Ovary (tissue), 9 donors: ENCODE results near the gene RGP1. TPM values are rescaled to one million over a fixed set of nuclear protein-coding genes. Genes with fewer than 3 reads are reported as not detected.
A peak's percentile ranks its signal among the peaks of the same experiment; 100 is the strongest.

Experiments used
- DNase-seq, 5 donors: peaks; one replicate each; pipeline ENCODE4 v3.0.0-alpha.2; 2019 to 2020
- H3K27ac ChIP-seq, 2 donors: fragments of 200-600 bp; one replicate each; pipeline versions ENCODE4 v1.5.1 to v1.8.0; 2019 to 2022
- H3K27me3 ChIP-seq: fragments of 200-600 bp; one replicate; pipeline ENCODE4 v1.8.0; 2022
- H3K36me3 ChIP-seq: fragments of 200-600 bp; sonication (generic); one replicate; pipeline ENCODE4 v1.5.1; 2019
- H3K4me1 ChIP-seq: one replicate; pipeline ENCODE4 v1.8.1; 2013; ENCODE audit warnings: mild to moderate bottlenecking, moderate library complexity; ENCODE audit not compliant: insufficient read depth
- H3K4me3 ChIP-seq: fragments of 200-600 bp; sonication (generic); one replicate; pipeline ENCODE4 v1.5.1; 2017
- H3K9me3 ChIP-seq, 2 donors: fragments of 200-600 bp in 1 of 2; sonication (generic) in 1 of 2; one replicate each; pipeline versions ENCODE4 v1.5.1 to v1.8.1; 2013 to 2019; ENCODE audit warnings: mild to moderate bottlenecking in 1 of 2, moderate library complexity in 1 of 2
- EP300 ChIP-seq: sonication (generic); formaldehyde crosslinking; IDR thresholded peaks from one replicate; pipeline ENCODE4 v1.6.1; 2017; ENCODE audit warnings: antibody characterized with exemption
- POLR2A ChIP-seq: fragments of 450-650 bp; IDR thresholded peaks from one replicate; pipeline ENCODE4 v1.6.1; 2017; ENCODE audit warnings: antibody characterized with exemption, mild to moderate bottlenecking, moderate library complexity
- WGBS, 3 donors: extraction: QIAGEN DNeasy Blood & Tissue Kit in 1 of 3; methylation state at CpG; one replicate each; pipeline versions ENCODE4 v1.1.5 to v1.1.7; 2013 to 2017; 5-methylcytosine and 5-hydroxymethylcytosine counted together
- intact Hi-C, 4 donors: fragments of 100-400 bp; cut with DNase I; formaldehyde crosslinking; loops; one replicate each; pipeline versions ENCODE4 v1.11.0 to v1.15.1; 2022 to 2023
- polyA plus RNA-seq, 2 donors: library from polyadenylated mRNA; stranded (reverse); fragments of 200-250 nt in 1 of 2; fragments of 350-450 nt in 1 of 2; fragmentation: Illumina TruSeq in 1 of 2; extraction: RNeasy Lipid Tissue Mini Kit (QIAGEN cat#74804) in 1 of 2; gene quantifications; one replicate each; pipeline ENCODE4 v1.2.3, GENCODE V29; 2013 to 2014
- total RNA-seq, 7 donors: library from RNA; depleted of rRNA in 2 of 7; stranded (reverse); fragments of >200 nt in 2 of 7; fragmentation: NEBNext Ultra II Directional in 3 of 7; extraction: Animal tissue kit (Norgen Biotek cat#: 25700) in 3 of 7; gene quantifications; one replicate each; pipeline versions ENCODE4 v1.1.0 to v1.2.4, GENCODE V29; 2016 to 2023
- TF ChIP-seq, protein P1 (sequence below), 3 donors: fragments of 450-650 bp in 2 of 3; fragments of 200-600 bp in 1 of 3; IDR thresholded peaks; one replicate each; pipeline versions ENCODE4 v1.5.1 to v1.8.0; 2016 to 2022; ENCODE audit warnings: antibody characterized with exemption in 3 of 3, mild to moderate bottlenecking in 1 of 3
- donor health status: DM: no; HTN: no; CAD: no; lungs with moderate emphysema.
- donor health status: DM: no; HTN: no; CAD: no.
- donor health status: Bipolar disorder and iron deficiency.
- donor health status: DM: yes; HTN: yes; CAD: no.
- donor health status: DM: no; HTN: no; CAD: no.
- donor health status: DM: yes; HTN: yes; CAD: no.

RGP1 gene
- total and polyA plus RNA-seq, 9 donors: 9.4 to 32.3 (median 25.0) TPM

- H3K9me3 ChIP-seq: no peaks in the 10 kb centered on the region
- H3K4me3 ChIP-seq: peak within 1 kb of the TSS; percentile 33
- 2 to 3% (median 3%) methylated on average over 20 to 64 of the region's 64 CpGs for whole genome bisulfite sequencing, 3 donors
- intact Hi-C loops: loop anchor here in 3 of 4 donors (5.0 to 10.0 kb wide), 4 partner anchors 91 to 156 kb away; no protein-coding TSS in a partner anchor
- H3K36me3 ChIP-seq: no peaks in the 10 kb centered on the region
- peaks cover 7% of the 10 kb centered on the region for H3K4me1 ChIP-seq
- DNase-seq: peak; percentile 58 to 81 (median 69)
- TF ChIP-seq, protein P1, sequence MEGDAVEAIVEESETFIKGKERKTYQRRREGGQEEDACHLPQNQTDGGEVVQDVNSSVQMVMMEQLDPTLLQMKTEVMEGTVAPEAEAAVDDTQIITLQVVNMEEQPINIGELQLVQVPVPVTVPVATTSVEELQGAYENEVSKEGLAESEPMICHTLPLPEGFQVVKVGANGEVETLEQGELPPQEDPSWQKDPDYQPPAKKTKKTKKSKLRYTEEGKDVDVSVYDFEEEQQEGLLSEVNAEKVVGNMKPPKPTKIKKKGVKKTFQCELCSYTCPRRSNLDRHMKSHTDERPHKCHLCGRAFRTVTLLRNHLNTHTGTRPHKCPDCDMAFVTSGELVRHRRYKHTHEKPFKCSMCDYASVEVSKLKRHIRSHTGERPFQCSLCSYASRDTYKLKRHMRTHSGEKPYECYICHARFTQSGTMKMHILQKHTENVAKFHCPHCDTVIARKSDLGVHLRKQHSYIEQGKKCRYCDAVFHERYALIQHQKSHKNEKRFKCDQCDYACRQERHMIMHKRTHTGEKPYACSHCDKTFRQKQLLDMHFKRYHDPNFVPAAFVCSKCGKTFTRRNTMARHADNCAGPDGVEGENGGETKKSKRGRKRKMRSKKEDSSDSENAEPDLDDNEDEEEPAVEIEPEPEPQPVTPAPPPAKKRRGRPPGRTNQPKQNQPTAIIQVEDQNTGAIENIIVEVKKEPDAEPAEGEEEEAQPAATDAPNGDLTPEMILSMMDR (IDR thresholded peaks at IDR 0.05): peak in 1 of 3 donors; percentile 9
- no peak for TF ChIP-seq EP300
- H3K27me3 ChIP-seq: no peaks in the 10 kb centered on the region
- H3K27ac ChIP-seq: peak within 1 kb of the TSS; percentile 41 to 67
Measured at GRCh38 chr9:35791297-35791921, 42.3 kb downstream of the RGP1 start, which contains the start of gene NPR2. TSS of gene NPR2 (plus strand) at chr9:35791591. CDS start at chr9:35792409, 818 bp downstream.

DNA sequence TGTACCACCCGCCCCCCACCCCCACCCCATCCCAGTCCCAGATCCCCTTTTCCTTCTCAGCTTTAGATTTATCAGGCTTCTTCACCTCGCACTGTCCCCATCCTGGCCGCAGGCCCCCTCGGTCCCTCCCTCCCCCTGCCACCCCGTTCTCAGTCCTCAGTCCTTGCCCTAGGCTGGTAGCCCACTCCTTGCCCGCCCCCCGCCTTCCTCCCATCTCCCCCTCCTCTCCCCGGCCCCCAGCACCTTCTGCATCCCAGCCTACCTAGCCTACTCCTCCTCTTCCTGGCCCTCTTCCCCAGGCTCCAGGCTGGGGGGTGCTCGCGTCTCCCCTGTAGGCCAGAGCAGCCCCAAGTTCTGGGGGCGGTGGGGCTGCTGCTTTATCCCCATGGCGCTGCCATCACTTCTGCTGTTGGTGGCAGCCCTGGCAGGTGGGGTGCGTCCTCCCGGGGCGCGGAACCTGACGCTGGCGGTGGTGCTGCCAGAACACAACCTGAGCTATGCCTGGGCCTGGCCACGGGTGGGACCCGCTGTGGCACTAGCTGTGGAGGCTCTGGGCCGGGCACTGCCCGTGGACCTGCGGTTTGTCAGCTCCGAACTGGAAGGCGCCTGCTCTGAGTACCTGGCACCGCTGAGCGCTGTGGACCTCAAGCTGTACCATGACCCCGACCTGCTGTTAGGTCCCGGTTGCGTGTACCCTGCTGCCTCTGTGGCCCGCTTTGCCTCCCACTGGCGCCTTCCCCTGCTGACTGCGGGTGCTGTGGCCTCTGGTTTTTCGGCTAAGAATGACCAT, 43.1 kb downstream of the RGP1 start:
- H3K4me3 ChIP-seq: peak overlapping the region; percentile 33
- 63 to 67% (median 66%) methylated on average over 34 of the region's 34 CpGs for WGBS, 3 donors
- H3K27ac ChIP-seq: peak overlapping the region in 1 of 2 donors; percentile 67
- H3K4me1 ChIP-seq: peaks cover 7% of the 10 kb centered on the region
- TF ChIP-seq, protein P1 (IDR thresholded peaks at IDR 0.05): no peak
- H3K36me3 ChIP-seq: no peaks in the 10 kb centered on the region
- no peaks in the 10 kb centered on the region for H3K9me3 ChIP-seq
- peak in 4 of 5 donors; percentile 27 to 55 (median 46) for DNase-seq
- intact Hi-C loops: loop anchor here (1.0 to 10.0 kb wide), 5 partner anchors 90 to 155 kb away; no protein-coding TSS in a partner anchor
- no peaks in the 10 kb centered on the region for H3K27me3 ChIP-seq

DNA sequence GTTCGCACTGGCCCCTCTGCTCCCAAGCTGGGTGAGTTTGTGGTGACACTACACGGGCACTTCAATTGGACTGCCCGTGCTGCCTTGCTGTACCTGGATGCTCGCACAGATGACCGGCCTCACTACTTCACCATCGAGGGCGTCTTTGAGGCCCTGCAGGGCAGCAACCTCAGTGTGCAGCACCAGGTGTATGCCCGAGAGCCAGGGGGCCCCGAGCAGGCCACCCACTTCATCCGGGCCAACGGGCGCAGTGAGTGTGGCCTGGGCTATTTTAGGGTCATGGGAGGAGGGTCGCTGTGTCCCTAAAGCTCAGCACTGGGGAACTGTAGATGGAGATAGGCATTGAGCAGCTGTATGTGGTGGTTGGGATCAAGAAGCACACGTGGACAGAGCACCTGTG, 43.7 kb downstream of the RGP1 start:
- Histone ChIP-seq H3K27ac (no peak overlapping the region), H3K4me3 (peak overlapping the region; percentile 33), H3K4me1 (peaks cover 7% of the 10 kb centered on the region), H3K9me3 (no peaks in the 10 kb centered on the region), H3K36me3 (no peaks in the 10 kb centered on the region), H3K27me3 (no peaks in the 10 kb centered on the region)
- DNase-seq: no peak
- WGBS, 3 donors: 75 to 82% (median 80%) methylated on average over 14 of the region's 14 CpGs
- TF ChIP-seq, protein P1 (IDR thresholded peaks at IDR 0.05): no peak
- no peak for TF ChIP-seq POLR2A
- intact Hi-C loops: loop anchor here (1.0 to 10.0 kb wide), 5 partner anchors 89 to 154 kb away; no protein-coding TSS in a partner anchor

DNA sequence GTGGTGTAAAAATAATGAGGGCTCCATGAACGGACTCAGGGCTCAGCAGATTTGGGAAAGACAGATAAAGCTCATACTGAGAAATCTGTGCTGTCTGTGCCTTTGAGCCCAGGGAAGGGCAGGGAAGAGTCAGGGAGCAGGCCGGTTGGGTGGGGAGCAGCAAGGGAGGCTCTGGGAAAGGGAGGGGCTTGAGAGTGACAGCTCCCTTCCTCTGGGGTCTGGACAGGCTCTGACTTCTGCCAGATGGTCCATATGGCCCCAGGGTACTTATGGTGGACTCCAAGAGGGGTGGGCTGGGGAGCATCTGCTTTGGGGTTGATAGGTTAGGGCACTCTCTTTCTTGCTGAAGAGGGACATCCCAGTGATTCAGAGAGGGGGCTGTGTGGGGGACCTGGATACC, 44.4 kb downstream of the RGP1 start:
- H3K27me3 ChIP-seq: no peaks in the 10 kb centered on the region
- H3K27ac ChIP-seq: no peak overlapping the region
- H3K9me3 ChIP-seq: no peaks in the 10 kb centered on the region
- H3K4me3 ChIP-seq: no peak overlapping the region
- WGBS, 3 donors: 29 to 41% (median 37%) methylated on average over 2 of the region's 2 CpGs
- DNase-seq: no peak
- no peaks in the 10 kb centered on the region for H3K36me3 ChIP-seq
- intact Hi-C loops: loop anchor here in 3 of 4 donors (5.0 to 10.0 kb wide), 4 partner anchors 89 to 154 kb away; no protein-coding TSS in a partner anchor
- H3K4me1 ChIP-seq: peaks cover 7% of the 10 kb centered on the region
- TF ChIP-seq POLR2A (no peak), EP300 (no peak)
- TF ChIP-seq, protein P1 (IDR thresholded peaks at IDR 0.05): no peak
